ENCODE data around the gene ARHGEF9.

GRCh38 chrX:63708801-63709200 is 76.2 kb downstream of the ARHGEF9 start:
- TF ChIP-seq, protein P1, sequence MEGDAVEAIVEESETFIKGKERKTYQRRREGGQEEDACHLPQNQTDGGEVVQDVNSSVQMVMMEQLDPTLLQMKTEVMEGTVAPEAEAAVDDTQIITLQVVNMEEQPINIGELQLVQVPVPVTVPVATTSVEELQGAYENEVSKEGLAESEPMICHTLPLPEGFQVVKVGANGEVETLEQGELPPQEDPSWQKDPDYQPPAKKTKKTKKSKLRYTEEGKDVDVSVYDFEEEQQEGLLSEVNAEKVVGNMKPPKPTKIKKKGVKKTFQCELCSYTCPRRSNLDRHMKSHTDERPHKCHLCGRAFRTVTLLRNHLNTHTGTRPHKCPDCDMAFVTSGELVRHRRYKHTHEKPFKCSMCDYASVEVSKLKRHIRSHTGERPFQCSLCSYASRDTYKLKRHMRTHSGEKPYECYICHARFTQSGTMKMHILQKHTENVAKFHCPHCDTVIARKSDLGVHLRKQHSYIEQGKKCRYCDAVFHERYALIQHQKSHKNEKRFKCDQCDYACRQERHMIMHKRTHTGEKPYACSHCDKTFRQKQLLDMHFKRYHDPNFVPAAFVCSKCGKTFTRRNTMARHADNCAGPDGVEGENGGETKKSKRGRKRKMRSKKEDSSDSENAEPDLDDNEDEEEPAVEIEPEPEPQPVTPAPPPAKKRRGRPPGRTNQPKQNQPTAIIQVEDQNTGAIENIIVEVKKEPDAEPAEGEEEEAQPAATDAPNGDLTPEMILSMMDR (IDR thresholded peaks at IDR 0.05): no peak
- no peak for TF ChIP-seq POLR2A (IDR thresholded peaks at IDR 0.05)
